Panc1 (cell line): ENCODE data around the gene CD83. TPM values are rescaled to one million over a fixed set of nuclear protein-coding genes. Genes with fewer than 3 reads are reported as not detected.

Source experiments
- ATAC-seq: fragments of 200-7000 bp; cut with Tn5 transposase; 2 replicates; pipeline ENCODE4 v1.9.1; 2020; ENCODE audit warnings: mild to moderate bottlenecking, moderate library complexity
- BruUV-seq: library from RNA; stranded (reverse); fragments of 400-500 nt; replicated peaks from 2 replicates; lab custom pipeline; 2021; lab: Mats Ljungman, UMichigan
- CTCF ChIA-PET: fragments of 300-600 bp; sonication (Branson Sonifier 250); formaldehyde crosslinking; loops from one replicate; lab custom pipeline; 2022; ENCODE audit warnings: antibody characterized with exemption; lab: Charles Lee
- POLR2A ChIA-PET: fragments of 300-600 bp; sonication (Branson Sonifier 250); formaldehyde crosslinking; loops from one replicate; lab custom pipeline; 2022; ENCODE audit warnings: antibody characterized with exemption; lab: Charles Lee
- DNase-seq: peaks from one replicate; pipeline ENCODE4 v3.0.0-alpha.2; 2010; ENCODE audit warnings: low read depth, low spot score
- H3K27ac ChIP-seq: 2 replicates; pipeline ENCODE4 v1.5.1; 2011; ENCODE audit warnings: mild to moderate bottlenecking, low read length, inconsistent platforms
- H3K27me3 ChIP-seq: fragments of 200-500 bp; sonication (Bioruptor generic); 2 replicates; pipeline ENCODE4 v1.6.0; 2014; ENCODE audit warnings: low read length, inconsistent platforms; ENCODE audit not compliant: control insufficient read depth, insufficient read depth
- H3K36me3 ChIP-seq: fragments of 200-500 bp; sonication (Bioruptor generic); 2 replicates; pipeline ENCODE4 v1.5.1; 2014; ENCODE audit warnings: inconsistent platforms, mild to moderate bottlenecking, low read length, moderate library complexity; ENCODE audit not compliant: control insufficient read depth, insufficient read depth
- H3K4me1 ChIP-seq: 2 replicates; pipeline ENCODE4 v1.5.1; 2011; ENCODE audit warnings: inconsistent platforms, mild to moderate bottlenecking, low read length, moderate library complexity; ENCODE audit not compliant: control insufficient read depth, insufficient read depth
- H3K4me3 ChIP-seq, 2 experiments: 2 replicates each; pipeline ENCODE4 v1.5.1; 2011 to 2012; ENCODE audit warnings: low read depth in 2 of 2, low read length in 2 of 2, mild to moderate bottlenecking in 2 of 2, inconsistent platforms in 1 of 2, moderate library complexity in 1 of 2
- H3K9me3 ChIP-seq: fragments of 200-500 bp; sonication (Bioruptor generic); 2 replicates; pipeline ENCODE4 v1.5.1; 2014; ENCODE audit warnings: low read depth, mild to moderate bottlenecking, inconsistent platforms, low read length, moderate library complexity; ENCODE audit not compliant: control insufficient read depth, insufficient read depth
- CTCF ChIP-seq: fragments of 450-650 bp; IDR thresholded peaks from 2 replicates; pipeline ENCODE4 v1.5.1; 2017; ENCODE audit warnings: mild to moderate bottlenecking
- POLR2AphosphoS5 ChIP-seq: IDR thresholded peaks from 2 replicates; pipeline ENCODE4 v1.6.1; 2012; ENCODE audit warnings: mild to moderate bottlenecking, low read depth, low read length, moderate library complexity
- SIN3A ChIP-seq: IDR thresholded peaks from 2 replicates; pipeline ENCODE4 v1.6.1; 2012; ENCODE audit warnings: low read depth, mild to moderate bottlenecking, low read length, moderate library complexity, borderline replicate concordance; ENCODE audit not compliant: insufficient read depth
- TCF7L2 ChIP-seq: IDR thresholded peaks from 2 replicates; pipeline ENCODE4 v1.6.1; 2011; ENCODE audit warnings: mild to moderate bottlenecking, low read depth, low read length, inconsistent platforms
- in situ Hi-C: cut with HindIII; loops from 2 replicates; pipeline ENCODE4 v1.10.0; 2016; ENCODE audit warnings: low sequenced_read_pairs, low pct_unique_long_range_greater_than_20kb
- intact Hi-C: fragments of 100-400 bp; cut with micrococcal nuclease; formaldehyde crosslinking; loops from one replicate; pipeline ENCODE4 v1.10.0; 2022; ENCODE audit not compliant: unreplicated experiment
- total RNA-seq: library from RNA; stranded (reverse); gene quantifications from one replicate; pipeline ENCODE4 v1.2.1, GENCODE V29; 2021; ENCODE audit not compliant: unreplicated experiment
- TF ChIP-seq, protein P1 (sequence below), 2 experiments: IDR thresholded peaks; 2 replicates each; pipeline ENCODE4 v1.6.1; 2011 to 2012; ENCODE audit warnings: low read depth in 2 of 2, control low read depth in 1 of 2, low read length in 1 of 2, mild to moderate bottlenecking in 1 of 2, moderate library complexity in 1 of 2; ENCODE audit not compliant: insufficient read depth in 1 of 2

The CD83 gene
- total RNA-seq, 1 experiment from 2014 or later = 5.3 TPM

DNA sequence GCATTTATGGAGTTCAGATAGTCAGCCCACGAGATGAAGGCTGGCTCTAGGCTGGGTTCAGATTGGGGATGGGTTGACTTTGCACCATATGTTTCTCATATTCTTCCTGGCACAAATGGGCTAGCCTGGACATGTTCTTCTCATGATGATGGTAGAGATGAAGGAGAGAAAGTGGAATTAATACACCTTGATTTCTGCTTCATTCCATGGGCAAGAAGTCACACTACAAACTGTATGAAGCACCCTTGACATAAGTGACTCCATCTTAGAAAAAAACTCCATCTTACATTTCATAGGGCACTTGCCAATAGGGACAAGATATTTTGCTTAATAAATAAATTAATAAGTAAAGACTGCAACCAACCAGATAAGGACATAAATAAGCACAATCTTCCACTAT lies 12.0 kb upstream of the CD83 start:
- Histone ChIP-seq H3K36me3 (no peaks in the 10 kb centered on the region), H3K27me3 (peaks cover 2% of the 10 kb centered on the region; the same call in 1 of the 2 replicates), H3K4me1 (no peaks in the 10 kb centered on the region), H3K4me3 (no peak overlapping the region), H3K27ac (no peak overlapping the region), H3K9me3 (peaks cover 7% of the 10 kb centered on the region; the same call in 1 of the 2 replicates)
- DNase-seq (no peak), ATAC-seq (no peak)
- no peak for TF ChIP-seq POLR2AphosphoS5
- TF ChIP-seq TCF7L2 = no peak
- TF ChIP-seq CTCF = no peak
- TF ChIP-seq SIN3A = no peak
- TF ChIP-seq, protein P1, sequence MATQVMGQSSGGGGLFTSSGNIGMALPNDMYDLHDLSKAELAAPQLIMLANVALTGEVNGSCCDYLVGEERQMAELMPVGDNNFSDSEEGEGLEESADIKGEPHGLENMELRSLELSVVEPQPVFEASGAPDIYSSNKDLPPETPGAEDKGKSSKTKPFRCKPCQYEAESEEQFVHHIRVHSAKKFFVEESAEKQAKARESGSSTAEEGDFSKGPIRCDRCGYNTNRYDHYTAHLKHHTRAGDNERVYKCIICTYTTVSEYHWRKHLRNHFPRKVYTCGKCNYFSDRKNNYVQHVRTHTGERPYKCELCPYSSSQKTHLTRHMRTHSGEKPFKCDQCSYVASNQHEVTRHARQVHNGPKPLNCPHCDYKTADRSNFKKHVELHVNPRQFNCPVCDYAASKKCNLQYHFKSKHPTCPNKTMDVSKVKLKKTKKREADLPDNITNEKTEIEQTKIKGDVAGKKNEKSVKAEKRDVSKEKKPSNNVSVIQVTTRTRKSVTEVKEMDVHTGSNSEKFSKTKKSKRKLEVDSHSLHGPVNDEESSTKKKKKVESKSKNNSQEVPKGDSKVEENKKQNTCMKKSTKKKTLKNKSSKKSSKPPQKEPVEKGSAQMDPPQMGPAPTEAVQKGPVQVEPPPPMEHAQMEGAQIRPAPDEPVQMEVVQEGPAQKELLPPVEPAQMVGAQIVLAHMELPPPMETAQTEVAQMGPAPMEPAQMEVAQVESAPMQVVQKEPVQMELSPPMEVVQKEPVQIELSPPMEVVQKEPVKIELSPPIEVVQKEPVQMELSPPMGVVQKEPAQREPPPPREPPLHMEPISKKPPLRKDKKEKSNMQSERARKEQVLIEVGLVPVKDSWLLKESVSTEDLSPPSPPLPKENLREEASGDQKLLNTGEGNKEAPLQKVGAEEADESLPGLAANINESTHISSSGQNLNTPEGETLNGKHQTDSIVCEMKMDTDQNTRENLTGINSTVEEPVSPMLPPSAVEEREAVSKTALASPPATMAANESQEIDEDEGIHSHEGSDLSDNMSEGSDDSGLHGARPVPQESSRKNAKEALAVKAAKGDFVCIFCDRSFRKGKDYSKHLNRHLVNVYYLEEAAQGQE (IDR thresholded peaks at IDR 0.05; ENCODE audit: insufficient read depth in 1 of 2, low read depth in 2 of 2, low read length in 1 of 2) = no peak
- intact Hi-C loops = no loop called here
- no TSS peak for BruUV-seq
- in situ Hi-C loops = no loop called here
- POLR2A ChIA-PET = no interaction called here
- CTCF ChIA-PET = no interaction called here

GRCh38 chr6:14107000-14107399 lies 10.6 kb upstream of the CD83 start:
- DNase-seq (no peak), ATAC-seq (no peak)
- no peaks in the 10 kb centered on the region for H3K4me1 ChIP-seq
- ChIA-PET POLR2A (no interaction called here), CTCF (no interaction called here)
- no TSS peak for BruUV-seq
- no peak overlapping the region for H3K27ac ChIP-seq
- no peaks in the 10 kb centered on the region for H3K36me3 ChIP-seq
- H3K9me3 ChIP-seq = peaks cover 7% of the 10 kb centered on the region; the same call in 1 of the 2 replicates
- no peak overlapping the region for H3K4me3 ChIP-seq
- TF ChIP-seq SIN3A (no peak), CTCF (no peak), TCF7L2 (no peak), POLR2AphosphoS5 (no peak)
- TF ChIP-seq, protein P1 (IDR thresholded peaks at IDR 0.05; ENCODE audit: insufficient read depth in 1 of 2, low read depth in 2 of 2, low read length in 1 of 2) = no peak
- peaks cover 2% of the 10 kb centered on the region; the same call in 1 of the 2 replicates for H3K27me3 ChIP-seq
- in situ Hi-C loops (no loop called here), intact Hi-C loops (no loop called here)
